Measurements from ENCODE around the gene EPB41L4A.

DNA sequence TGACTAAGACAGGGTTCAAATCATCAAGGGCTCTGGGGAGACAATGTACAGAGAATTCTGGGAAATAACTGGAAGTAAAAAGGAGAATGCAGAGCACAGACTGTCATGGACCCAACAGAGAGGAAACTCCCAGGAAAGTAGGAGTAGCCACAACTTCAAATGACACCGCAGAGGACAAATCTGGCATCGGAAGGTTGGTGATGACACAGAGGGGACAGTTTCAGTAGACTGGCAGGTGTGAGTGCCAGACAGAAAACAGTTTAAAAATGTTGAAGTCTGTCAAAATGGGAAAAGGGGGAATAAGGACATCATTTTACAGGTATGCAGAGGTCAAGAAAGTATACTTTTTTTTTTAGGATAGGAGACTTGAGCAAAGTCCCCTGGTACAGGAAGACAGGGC is 70.2 kb downstream of the EPB41L4A start:
- TF ChIP-seq EGR1 (IDR thresholded peaks at IDR 0.05) (no peak), EP300 (IDR thresholded peaks at IDR 0.05; ENCODE audit: borderline replicate concordance) (no peak), TEAD4 (IDR thresholded peaks at IDR 0.05) (no peak), TCF12 (IDR thresholded peaks at IDR 0.05; ENCODE audit: low read depth) (no peak), ZBTB7A (IDR thresholded peaks at IDR 0.05; ENCODE audit: low read depth) (no peak), YY1 (IDR thresholded peaks at IDR 0.05; ENCODE audit: low read depth) (no peak), TAF1 (IDR thresholded peaks at IDR 0.05; ENCODE audit: low read depth) (no peak), RAD21 (IDR thresholded peaks at IDR 0.05; ENCODE audit: low read depth) (no peak), CEBPB (IDR thresholded peaks at IDR 0.05) (no peak)
- TF ChIP-seq, protein P1, sequence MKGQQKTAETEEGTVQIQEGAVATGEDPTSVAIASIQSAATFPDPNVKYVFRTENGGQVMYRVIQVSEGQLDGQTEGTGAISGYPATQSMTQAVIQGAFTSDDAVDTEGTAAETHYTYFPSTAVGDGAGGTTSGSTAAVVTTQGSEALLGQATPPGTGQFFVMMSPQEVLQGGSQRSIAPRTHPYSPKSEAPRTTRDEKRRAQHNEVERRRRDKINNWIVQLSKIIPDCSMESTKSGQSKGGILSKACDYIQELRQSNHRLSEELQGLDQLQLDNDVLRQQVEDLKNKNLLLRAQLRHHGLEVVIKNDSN (IDR thresholded peaks at IDR 0.05), result no peak
- TF ChIP-seq, protein P2, sequence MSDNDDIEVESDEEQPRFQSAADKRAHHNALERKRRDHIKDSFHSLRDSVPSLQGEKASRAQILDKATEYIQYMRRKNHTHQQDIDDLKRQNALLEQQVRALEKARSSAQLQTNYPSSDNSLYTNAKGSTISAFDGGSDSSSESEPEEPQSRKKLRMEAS (IDR thresholded peaks at IDR 0.05), result no peak

All from Ishikawa (cell line).